ENCODE measurements around the gene WNT5A. TPM values are rescaled to one million over a fixed set of nuclear protein-coding genes. Genes with fewer than 3 reads are reported as not detected.

The WNT5A gene
- total and polyA plus RNA-seq, 2 donors (not counting 3 experiments of a cell fraction or from before 2014, with no cell fraction given), result 0.08 to 0.33 TPM

- H3K79me2 ChIP-seq (ENCODE audit: control insufficient read depth, insufficient read depth, low read length), result no peaks in the 10 kb centered on the region
- H3K27me3 ChIP-seq (ENCODE audit: control insufficient read depth in 2 of 2, insufficient read depth in 2 of 2, low read length in 2 of 2), result no peaks in the 10 kb centered on the region
- intact Hi-C loops (cut with micrococcal nuclease) (no loop called here), dilution Hi-C loops (cut with MboI; ENCODE audit: extremely low pct_ligation_motif_present, low sequenced_read_pairs) (no loop called here)
- no peak overlapping the region for H3K4me2 ChIP-seq (ENCODE audit: insufficient read depth, low read length)
- no peak overlapping the region for H3K27ac ChIP-seq (ENCODE audit: insufficient read depth, low read depth, low read length)
- BruUV-seq (replicated peaks), result no TSS peak
- CTCF ChIA-PET, result no interaction called here
- H3K4me1 ChIP-seq (ENCODE audit: control insufficient read depth, extremely low read depth, insufficient read depth, low read length), result no peaks in the 10 kb centered on the region
- H3K9me1 ChIP-seq (replicated peaks; ENCODE audit: control insufficient read depth, extremely low read depth, insufficient read depth, low read length), result no peaks in the 10 kb centered on the region
- POLR2A ChIA-PET, result no interaction called here
- FAIRE-seq, result no peak
- DNase-seq (ENCODE audit: low read depth, low spot score), result no peak
- no peaks in the 10 kb centered on the region for H4K20me1 ChIP-seq (replicated peaks; ENCODE audit: control insufficient read depth, extremely low read depth, insufficient read depth, low read length)
- no peak for TF ChIP-seq POLR2AphosphoS5 (IDR thresholded peaks at IDR 0.05; ENCODE audit: insufficient read depth, low read depth, low read length)
- no peak for TF ChIP-seq JUN (IDR thresholded peaks at IDR 0.05; ENCODE audit: borderline replicate concordance, insufficient read depth, insufficient read length, low read depth)
- TF ChIP-seq POLR2A (IDR thresholded peaks at IDR 0.05; ENCODE audit: low read depth, low read length), result no peak
- TF ChIP-seq, protein P1, sequence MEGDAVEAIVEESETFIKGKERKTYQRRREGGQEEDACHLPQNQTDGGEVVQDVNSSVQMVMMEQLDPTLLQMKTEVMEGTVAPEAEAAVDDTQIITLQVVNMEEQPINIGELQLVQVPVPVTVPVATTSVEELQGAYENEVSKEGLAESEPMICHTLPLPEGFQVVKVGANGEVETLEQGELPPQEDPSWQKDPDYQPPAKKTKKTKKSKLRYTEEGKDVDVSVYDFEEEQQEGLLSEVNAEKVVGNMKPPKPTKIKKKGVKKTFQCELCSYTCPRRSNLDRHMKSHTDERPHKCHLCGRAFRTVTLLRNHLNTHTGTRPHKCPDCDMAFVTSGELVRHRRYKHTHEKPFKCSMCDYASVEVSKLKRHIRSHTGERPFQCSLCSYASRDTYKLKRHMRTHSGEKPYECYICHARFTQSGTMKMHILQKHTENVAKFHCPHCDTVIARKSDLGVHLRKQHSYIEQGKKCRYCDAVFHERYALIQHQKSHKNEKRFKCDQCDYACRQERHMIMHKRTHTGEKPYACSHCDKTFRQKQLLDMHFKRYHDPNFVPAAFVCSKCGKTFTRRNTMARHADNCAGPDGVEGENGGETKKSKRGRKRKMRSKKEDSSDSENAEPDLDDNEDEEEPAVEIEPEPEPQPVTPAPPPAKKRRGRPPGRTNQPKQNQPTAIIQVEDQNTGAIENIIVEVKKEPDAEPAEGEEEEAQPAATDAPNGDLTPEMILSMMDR (IDR thresholded peaks at IDR 0.05; ENCODE audit: extremely low read depth in 1 of 2, insufficient read depth in 1 of 2, low read depth in 1 of 2, low read length in 2 of 2), result no peak
- TF ChIP-seq FOS (IDR thresholded peaks at IDR 0.05; ENCODE audit: borderline replicate concordance, insufficient read depth, low read length), result no peak
- no peak for TF ChIP-seq MYC (IDR thresholded peaks at IDR 0.05; ENCODE audit: low read depth, low read length)
- no peak for TF ChIP-seq GATA2 (IDR thresholded peaks at IDR 0.05; ENCODE audit: insufficient read depth, insufficient read length, low read depth, low read length)
- TF ChIP-seq EZH2 (IDR thresholded peaks at IDR 0.05; ENCODE audit: borderline replicate concordance, low read depth, low read length, severe bottlenecking), result no peak
- TF ChIP-seq, protein P2, sequence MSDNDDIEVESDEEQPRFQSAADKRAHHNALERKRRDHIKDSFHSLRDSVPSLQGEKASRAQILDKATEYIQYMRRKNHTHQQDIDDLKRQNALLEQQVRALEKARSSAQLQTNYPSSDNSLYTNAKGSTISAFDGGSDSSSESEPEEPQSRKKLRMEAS (IDR thresholded peaks at IDR 0.05; ENCODE audit: insufficient read depth, insufficient read length), result no peak
- no peaks in the 10 kb centered on the region for H3K9me3 ChIP-seq (replicated peaks; ENCODE audit: control insufficient read depth, insufficient read depth, low read length)
- H3K36me3 ChIP-seq (ENCODE audit: control insufficient read depth in 2 of 2, extremely low read depth in 1 of 2, insufficient read depth in 2 of 2, low read length in 2 of 2), result no peaks in the 10 kb centered on the region
- H2AFZ ChIP-seq (ENCODE audit: low read depth, low read length), result no peak overlapping the region
- no peak overlapping the region for H3K9ac ChIP-seq (replicated peaks; ENCODE audit: extremely low read depth, insufficient read depth, low read length)
- no peak overlapping the region for H3K4me3 ChIP-seq (replicated peaks in 1 of 3; ENCODE audit: insufficient read depth in 1 of 3, low read depth in 1 of 3, low read length in 3 of 3)
Observed at GRCh38 chr3:55442861-55443260, 44.2 kb downstream of the WNT5A start.

Data from endothelial cell of umbilical vein (primary cell).